Liver (tissue), 9 donors: ENCODE data around the gene HEPACAM2. TPM values are rescaled to one million over a fixed set of nuclear protein-coding genes. Genes with fewer than 3 reads are reported as not detected.

Source experiments
- DNase-seq: peaks from one replicate; pipeline ENCODE4 v3.0.0-alpha.2; 2017; ENCODE audit warnings: low spot score
- H3K27ac ChIP-seq, 2 donors: one replicate each; pipeline ENCODE4 v1.7.0; 2013; ENCODE audit warnings: inconsistent platforms in 2 of 2, low read length in 2 of 2, control low read depth in 1 of 2, low read depth in 1 of 2, mild to moderate bottlenecking in 1 of 2
- H3K27me3 ChIP-seq, 4 donors: one replicate each; pipeline versions ENCODE4 v1.6.1 to v1.7.0; 2013; ENCODE audit warnings: low read length in 3 of 4, inconsistent platforms in 1 of 4, mild to moderate bottlenecking in 1 of 4, moderate library complexity in 1 of 4; ENCODE audit not compliant: control insufficient read depth in 4 of 4, insufficient read depth in 4 of 4
- H3K36me3 ChIP-seq, 4 donors: one replicate each; pipeline versions ENCODE4 v1.6.1 to v1.7.0; 2013; ENCODE audit warnings: low read length in 3 of 4, mild to moderate bottlenecking in 3 of 4, low read depth in 1 of 4, moderate library complexity in 1 of 4; ENCODE audit not compliant: control insufficient read depth in 4 of 4, insufficient read depth in 3 of 4
- H3K4me1 ChIP-seq, 4 donors: one replicate each; pipeline versions ENCODE4 v1.6.1 to v1.7.0; 2013; ENCODE audit warnings: low read length in 3 of 4, mild to moderate bottlenecking in 3 of 4, moderate library complexity in 1 of 4; ENCODE audit not compliant: control insufficient read depth in 4 of 4, insufficient read depth in 4 of 4
- H3K4me3 ChIP-seq, 3 donors: one replicate each; pipeline versions ENCODE4 v1.6.1 to v1.7.0; 2013; ENCODE audit warnings: low read length in 3 of 3, control low read depth in 1 of 3, low read depth in 1 of 3, mild to moderate bottlenecking in 1 of 3
- H3K9ac ChIP-seq, 2 donors: one replicate each; pipeline ENCODE4 v1.7.0; 2013; ENCODE audit warnings: low read length in 2 of 2, mild to moderate bottlenecking in 2 of 2, moderate library complexity in 2 of 2, control low read depth in 1 of 2, low read depth in 1 of 2
- H3K9me3 ChIP-seq, 4 donors: one replicate each; pipeline versions ENCODE4 v1.6.1 to v1.7.0; 2013; ENCODE audit warnings: low read length in 3 of 4; ENCODE audit not compliant: control insufficient read depth in 4 of 4
- ATF3 ChIP-seq: IDR thresholded peaks from 2 replicates; pipeline ENCODE4 v1.6.1; 2016; ENCODE audit warnings: antibody characterized with exemption
- CTCF ChIP-seq: fragments of 150-350 bp; IDR thresholded peaks from 2 replicates; pipeline ENCODE4 v1.5.1; 2017; ENCODE audit warnings: improper control_type of control experiment, low read depth, low read length; ENCODE audit not compliant: missing input control
- EGR1 ChIP-seq, 2 donors: IDR thresholded peaks; 2 replicates each; pipeline ENCODE4 v1.6.1; 2016 to 2018; ENCODE audit warnings: antibody characterized with exemption in 2 of 2, low read depth in 2 of 2
- FOXA1 ChIP-seq: IDR thresholded peaks from 2 replicates; pipeline ENCODE4 v1.6.1; 2016; ENCODE audit warnings: antibody characterized with exemption
- FOXA2 ChIP-seq: IDR thresholded peaks from 2 replicates; pipeline ENCODE4 v1.6.1; 2016; ENCODE audit warnings: antibody characterized with exemption
- GABPA ChIP-seq, 2 donors: IDR thresholded peaks in 1 of 2; conservative IDR thresholded peaks in 1 of 2; 2 replicates each; pipeline ENCODE4 v1.6.1; 2016; ENCODE audit warnings: antibody characterized with exemption in 2 of 2, mild to moderate bottlenecking in 1 of 2, moderate library complexity in 1 of 2
- HNF4A ChIP-seq, 2 donors: conservative IDR thresholded peaks; 2 replicates each; pipeline ENCODE4 v1.6.1; 2016; ENCODE audit warnings: antibody characterized with exemption in 2 of 2, mild to moderate bottlenecking in 2 of 2
- JUND ChIP-seq, 2 donors: IDR thresholded peaks; 2 replicates each; pipeline ENCODE4 v1.6.1; 2016; ENCODE audit warnings: antibody characterized with exemption in 2 of 2
- NR2F2 ChIP-seq: IDR thresholded peaks from 2 replicates; pipeline ENCODE4 v1.6.1; 2016; ENCODE audit warnings: antibody characterized with exemption
- RAD21 ChIP-seq, 2 donors: IDR thresholded peaks; 2 replicates each; pipeline ENCODE4 v1.6.1; 2016; ENCODE audit warnings: antibody characterized with exemption in 2 of 2, mild to moderate bottlenecking in 2 of 2
- RXRA ChIP-seq, 2 donors: IDR thresholded peaks; 2 replicates each; pipeline ENCODE4 v1.6.1; 2017 to 2018; ENCODE audit warnings: antibody characterized with exemption in 2 of 2, mild to moderate bottlenecking in 1 of 2
- SP1 ChIP-seq: IDR thresholded peaks from 2 replicates; pipeline ENCODE4 v1.6.1; 2018; ENCODE audit warnings: antibody characterized with exemption, mild to moderate bottlenecking
- TAF1 ChIP-seq: conservative IDR thresholded peaks from 2 replicates; pipeline ENCODE4 v1.6.1; 2016; ENCODE audit warnings: antibody characterized with exemption, mild to moderate bottlenecking
- YY1 ChIP-seq: IDR thresholded peaks from 2 replicates; pipeline ENCODE4 v1.6.1; 2016; ENCODE audit warnings: antibody characterized with exemption, mild to moderate bottlenecking
- WGBS: extraction: QIAGEN DNeasy Blood & Tissue Kit; methylation state at CpG from one replicate; pipeline ENCODE4 v1.1.7; 2013; 5-methylcytosine and 5-hydroxymethylcytosine counted together
- polyA plus RNA-seq, 2 donors: library from polyadenylated mRNA; stranded (reverse) in 1 of 2; unstranded in 1 of 2; fragments of 200-250 nt in 1 of 2; fragments of >200 nt in 1 of 2; fragmentation: Nextera tagmentation in 1 of 2; extraction: Ambion mirVana in 1 of 2; gene quantifications; one replicate each; pipeline versions ENCODE4 v1.2.1 to v1.2.3, GENCODE V29; 2013 to 2015
- total RNA-seq, 2 donors: library from RNA; depleted of rRNA; stranded (reverse); fragments of >200 nt; gene quantifications; one replicate each; pipeline ENCODE4 v1.2.3, GENCODE V29; 2014
- TF ChIP-seq, protein P1 (sequence below): IDR thresholded peaks from 2 replicates; pipeline ENCODE4 v1.6.1; 2016; ENCODE audit warnings: antibody characterized with exemption, mild to moderate bottlenecking
- TF ChIP-seq, protein P2 (sequence below): IDR thresholded peaks from 2 replicates; pipeline ENCODE4 v1.6.1; 2016; ENCODE audit warnings: antibody characterized with exemption
- TF ChIP-seq, protein P3 (sequence below): IDR thresholded peaks from 2 replicates; pipeline ENCODE4 v1.6.1; 2016; ENCODE audit warnings: antibody characterized with exemption
- donor health status: healthy.
- donor health status: healthy.
- donor health status: healthy.
- donor health status: healthy.
- donor health status: healthy.

Gene HEPACAM2
- total and polyA plus RNA-seq, 4 donors = 4.4 TPM; not detected in 3

DNA sequence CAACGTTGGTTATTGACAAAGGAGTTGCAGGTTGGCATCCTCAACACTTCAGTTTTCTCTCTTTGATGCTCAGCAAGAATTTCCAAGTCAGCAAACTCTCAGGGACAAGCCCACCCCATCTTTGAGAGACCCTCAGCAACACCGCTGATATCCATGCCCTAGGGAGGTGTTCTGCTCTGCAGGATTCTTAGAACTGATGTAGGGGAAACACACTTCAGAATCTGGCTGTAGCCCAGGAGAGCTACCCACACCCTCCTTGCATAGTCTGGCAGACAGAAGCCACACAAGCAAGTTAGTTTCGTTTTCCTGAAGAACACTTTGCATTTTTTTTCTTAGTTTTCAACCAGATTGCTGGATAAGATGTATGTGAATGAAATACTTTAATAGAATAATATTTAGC, 78.9 kb downstream of the HEPACAM2 start (continued):
- TF ChIP-seq, protein P1, sequence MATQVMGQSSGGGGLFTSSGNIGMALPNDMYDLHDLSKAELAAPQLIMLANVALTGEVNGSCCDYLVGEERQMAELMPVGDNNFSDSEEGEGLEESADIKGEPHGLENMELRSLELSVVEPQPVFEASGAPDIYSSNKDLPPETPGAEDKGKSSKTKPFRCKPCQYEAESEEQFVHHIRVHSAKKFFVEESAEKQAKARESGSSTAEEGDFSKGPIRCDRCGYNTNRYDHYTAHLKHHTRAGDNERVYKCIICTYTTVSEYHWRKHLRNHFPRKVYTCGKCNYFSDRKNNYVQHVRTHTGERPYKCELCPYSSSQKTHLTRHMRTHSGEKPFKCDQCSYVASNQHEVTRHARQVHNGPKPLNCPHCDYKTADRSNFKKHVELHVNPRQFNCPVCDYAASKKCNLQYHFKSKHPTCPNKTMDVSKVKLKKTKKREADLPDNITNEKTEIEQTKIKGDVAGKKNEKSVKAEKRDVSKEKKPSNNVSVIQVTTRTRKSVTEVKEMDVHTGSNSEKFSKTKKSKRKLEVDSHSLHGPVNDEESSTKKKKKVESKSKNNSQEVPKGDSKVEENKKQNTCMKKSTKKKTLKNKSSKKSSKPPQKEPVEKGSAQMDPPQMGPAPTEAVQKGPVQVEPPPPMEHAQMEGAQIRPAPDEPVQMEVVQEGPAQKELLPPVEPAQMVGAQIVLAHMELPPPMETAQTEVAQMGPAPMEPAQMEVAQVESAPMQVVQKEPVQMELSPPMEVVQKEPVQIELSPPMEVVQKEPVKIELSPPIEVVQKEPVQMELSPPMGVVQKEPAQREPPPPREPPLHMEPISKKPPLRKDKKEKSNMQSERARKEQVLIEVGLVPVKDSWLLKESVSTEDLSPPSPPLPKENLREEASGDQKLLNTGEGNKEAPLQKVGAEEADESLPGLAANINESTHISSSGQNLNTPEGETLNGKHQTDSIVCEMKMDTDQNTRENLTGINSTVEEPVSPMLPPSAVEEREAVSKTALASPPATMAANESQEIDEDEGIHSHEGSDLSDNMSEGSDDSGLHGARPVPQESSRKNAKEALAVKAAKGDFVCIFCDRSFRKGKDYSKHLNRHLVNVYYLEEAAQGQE = no peak
- no peak for TF ChIP-seq HNF4A (conservative IDR thresholded peaks at IDR 0.05)
- no peak for TF ChIP-seq ATF3
- TF ChIP-seq RAD21 (IDR thresholded peaks at IDR 0.05) = no peak
- TF ChIP-seq GABPA (IDR thresholded peaks at IDR 0.05 in 1 of 2, conservative IDR thresholded peaks at IDR 0.05 in 1 of 2) = no peak

DNA sequence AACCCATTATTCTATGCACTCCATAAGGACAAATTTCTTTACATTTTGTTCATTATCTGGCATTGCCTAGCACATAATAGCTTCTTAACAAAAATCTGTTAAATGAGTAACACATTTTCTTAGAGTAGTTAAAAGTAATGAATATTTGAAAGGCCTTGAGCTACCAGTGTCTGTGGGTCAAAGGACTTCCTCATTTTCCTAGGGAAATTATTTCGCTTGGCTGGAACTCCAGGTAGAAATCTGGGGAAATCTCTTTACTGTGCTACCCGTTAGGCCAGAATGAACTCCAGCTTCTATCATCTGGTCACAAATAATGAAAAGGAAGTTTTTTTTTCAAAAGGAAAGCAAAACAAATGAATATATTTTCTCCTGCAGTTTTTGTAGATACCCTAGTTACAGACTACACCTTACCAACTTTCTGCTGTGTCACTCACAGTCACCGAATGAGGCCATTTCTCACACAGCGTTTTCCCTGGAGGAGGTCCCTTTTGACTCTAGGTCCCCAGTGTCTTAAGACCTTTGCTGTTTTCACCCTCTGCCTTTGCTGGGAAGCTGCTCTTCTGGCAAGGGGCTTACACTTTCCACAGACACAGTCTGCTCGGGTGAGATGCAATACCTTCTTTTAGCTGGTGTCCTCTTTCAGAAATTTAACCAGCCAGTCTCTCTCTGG, 79.7 kb downstream of the HEPACAM2 start:
- Histone ChIP-seq H3K4me1 (peaks cover 0 to 2% (median 0%) of the 10 kb centered on the region in 4 donors), H3K9ac (peak overlapping the region in 1 of 2 donors; percentile 13), H3K9me3 (no peaks in the 10 kb centered on the region), H3K27ac (no peak overlapping the region), H3K4me3 (peak overlapping the region in 2 of 3 donors; percentile 36 to 57), H3K27me3 (no peaks in the 10 kb centered on the region), H3K36me3 (peaks cover 0 to 17% (median 10%) of the 10 kb centered on the region in 4 donors)
- no peak for DNase-seq
- WGBS = 66% methylated on average over 5 of the region's 5 CpGs
- no peak for TF ChIP-seq JUND (IDR thresholded peaks at IDR 0.05)
- no peak for TF ChIP-seq EGR1 (IDR thresholded peaks at IDR 0.05; ENCODE audit: low read depth in 2 of 2)
- TF ChIP-seq TAF1 = no peak
- no peak for TF ChIP-seq NR2F2
- TF ChIP-seq FOXA1 = no peak
- TF ChIP-seq, protein P2, sequence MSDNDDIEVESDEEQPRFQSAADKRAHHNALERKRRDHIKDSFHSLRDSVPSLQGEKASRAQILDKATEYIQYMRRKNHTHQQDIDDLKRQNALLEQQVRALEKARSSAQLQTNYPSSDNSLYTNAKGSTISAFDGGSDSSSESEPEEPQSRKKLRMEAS = no peak
- TF ChIP-seq YY1 = no peak
- TF ChIP-seq, protein P3, sequence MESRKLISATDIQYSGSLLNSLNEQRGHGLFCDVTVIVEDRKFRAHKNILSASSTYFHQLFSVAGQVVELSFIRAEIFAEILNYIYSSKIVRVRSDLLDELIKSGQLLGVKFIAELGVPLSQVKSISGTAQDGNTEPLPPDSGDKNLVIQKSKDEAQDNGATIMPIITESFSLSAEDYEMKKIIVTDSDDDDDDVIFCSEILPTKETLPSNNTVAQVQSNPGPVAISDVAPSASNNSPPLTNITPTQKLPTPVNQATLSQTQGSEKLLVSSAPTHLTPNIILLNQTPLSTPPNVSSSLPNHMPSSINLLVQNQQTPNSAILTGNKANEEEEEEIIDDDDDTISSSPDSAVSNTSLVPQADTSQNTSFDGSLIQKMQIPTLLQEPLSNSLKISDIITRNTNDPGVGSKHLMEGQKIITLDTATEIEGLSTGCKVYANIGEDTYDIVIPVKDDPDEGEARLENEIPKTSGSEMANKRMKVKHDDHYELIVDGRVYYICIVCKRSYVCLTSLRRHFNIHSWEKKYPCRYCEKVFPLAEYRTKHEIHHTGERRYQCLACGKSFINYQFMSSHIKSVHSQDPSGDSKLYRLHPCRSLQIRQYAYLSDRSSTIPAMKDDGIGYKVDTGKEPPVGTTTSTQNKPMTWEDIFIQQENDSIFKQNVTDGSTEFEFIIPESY = no peak

GRCh38 chr7:93146036-93146435, 80.2 kb downstream of the HEPACAM2 start:
- Histone ChIP-seq H3K27me3 (no peaks in the 10 kb centered on the region), H3K27ac (no peak overlapping the region), H3K9ac (no peak overlapping the region), H3K4me1 (peaks cover 0 to 2% (median 0%) of the 10 kb centered on the region in 4 donors), H3K36me3 (peaks cover 0 to 22% (median 10%) of the 10 kb centered on the region in 4 donors), H3K9me3 (no peaks in the 10 kb centered on the region), H3K4me3 (no peak overlapping the region)
- DNase-seq = no peak
- WGBS = 57% methylated on average over 1 of the region's 1 CpG
- no peak for TF ChIP-seq ATF3
- TF ChIP-seq FOXA2 = no peak
- TF ChIP-seq, protein P2 = no peak
- no peak for TF ChIP-seq RAD21 (IDR thresholded peaks at IDR 0.05)
- TF ChIP-seq CTCF = no peak
- TF ChIP-seq YY1 = no peak
- no peak for TF ChIP-seq JUND (IDR thresholded peaks at IDR 0.05)
- no peak for TF ChIP-seq HNF4A (conservative IDR thresholded peaks at IDR 0.05)
- no peak for TF ChIP-seq RXRA (IDR thresholded peaks at IDR 0.05)
- TF ChIP-seq, protein P3 = no peak
- no peak for TF ChIP-seq GABPA (IDR thresholded peaks at IDR 0.05 in 1 of 2, conservative IDR thresholded peaks at IDR 0.05 in 1 of 2)
- no peak for TF ChIP-seq SP1
